ENCODE data around the gene ADNP.

- no peak for TF ChIP-seq CTCF (IDR thresholded peaks at IDR 0.05; ENCODE audit: poor library complexity)
- TF ChIP-seq EZH2 (IDR thresholded peaks at IDR 0.05; ENCODE audit: borderline replicate concordance) = no peak
These were observed 10.2 kb downstream of the ADNP start for GRCh38 chr20:50920997-50921396.
